Stimulated activated CD4-positive, alpha-beta T cell treated with anti-CD3 and anti-CD28 coated beads, TNF-alpha, amount 100 ng/mL, for 24 hours (primary cell): ENCODE results near the gene LMO3.
"Not testable (repeated sequence)": the region's sequence is repeated elsewhere in the genome, so short reads cannot be mapped to it uniquely, and the experiment has no call there.

Source experiments
- DNase-seq, 3 experiments: peaks; one replicate each; pipeline ENCODE4 v3.0.0-alpha.2; 2020; ENCODE audit warnings: low read depth in 3 of 3

LMO3 gene

GRCh38 chr12:16545836-16546235 lies 60.1 kb downstream of the LMO3 start:
- DNase-seq, result no peak

- no peak for DNase-seq
These were observed 63.4 kb downstream of the LMO3 start for GRCh38 chr12:16542586-16542985.

GRCh38 chr12:16537652-16538051 lies 68.3 kb downstream of the LMO3 start:
- DNase-seq, result not testable (repeated sequence)

GRCh38 chr12:16531621-16532020 lies 74.3 kb downstream of the LMO3 start:
- no peak for DNase-seq

- no peak for DNase-seq
These were observed 75.6 kb downstream of the LMO3 start for GRCh38 chr12:16530268-16530850.

- no peak for DNase-seq
These were observed 79.3 kb downstream of the LMO3 start for GRCh38 chr12:16526693-16527092.

- no peak for DNase-seq
These were observed 81.6 kb downstream of the LMO3 start for GRCh38 chr12:16524378-16524777.

- no peak for DNase-seq
These were observed 82.0 kb downstream of the LMO3 start for GRCh38 chr12:16523951-16524331.

GRCh38 chr12:16523284-16523950 lies 82.5 kb downstream of the LMO3 start:
- DNase-seq, result no peak

DNA sequence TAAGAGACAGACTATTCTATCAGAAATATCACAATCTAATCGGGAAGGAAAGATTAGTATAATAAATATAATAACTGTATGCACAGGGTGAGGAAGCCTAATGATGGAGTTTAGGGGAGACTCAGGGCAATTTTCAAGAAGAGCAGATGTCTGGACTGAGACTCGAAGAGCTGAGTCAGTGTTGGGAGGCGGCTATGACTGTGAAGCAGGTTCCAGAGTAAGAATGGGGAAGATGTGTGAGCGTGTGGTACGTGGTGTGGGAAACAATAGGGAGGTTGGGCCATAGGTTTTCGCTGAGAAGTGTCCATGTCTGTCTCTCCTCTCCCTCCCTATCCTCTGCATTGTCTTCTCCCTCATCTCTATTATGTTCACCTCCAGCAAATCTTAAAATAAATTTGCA lies 85.6 kb downstream of the LMO3 start:
- no peak for DNase-seq

- no peak for DNase-seq
These were observed 90.3 kb downstream of the LMO3 start for GRCh38 chr12:16515666-16516065.

DNA sequence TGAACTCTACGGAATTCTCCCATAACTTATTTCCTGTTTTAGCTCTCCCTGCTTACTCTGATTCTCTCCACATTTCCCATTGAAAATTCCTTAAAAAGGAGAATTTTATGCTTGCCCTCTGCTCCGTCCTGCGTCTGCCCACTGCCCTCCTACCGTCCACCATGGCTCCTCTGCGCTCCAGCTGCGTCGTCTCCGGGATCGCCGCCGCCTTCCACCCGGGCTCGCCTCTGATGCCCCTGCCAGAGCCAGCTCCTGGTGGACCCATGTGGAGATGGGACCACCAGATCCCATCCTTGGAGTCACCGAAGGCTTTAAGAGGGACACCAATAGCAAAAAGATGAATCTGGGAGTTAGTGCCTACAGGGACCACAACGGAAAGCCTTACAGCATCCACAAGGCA lies 92.7 kb downstream of the LMO3 start:
- DNase-seq, result no peak

DNA sequence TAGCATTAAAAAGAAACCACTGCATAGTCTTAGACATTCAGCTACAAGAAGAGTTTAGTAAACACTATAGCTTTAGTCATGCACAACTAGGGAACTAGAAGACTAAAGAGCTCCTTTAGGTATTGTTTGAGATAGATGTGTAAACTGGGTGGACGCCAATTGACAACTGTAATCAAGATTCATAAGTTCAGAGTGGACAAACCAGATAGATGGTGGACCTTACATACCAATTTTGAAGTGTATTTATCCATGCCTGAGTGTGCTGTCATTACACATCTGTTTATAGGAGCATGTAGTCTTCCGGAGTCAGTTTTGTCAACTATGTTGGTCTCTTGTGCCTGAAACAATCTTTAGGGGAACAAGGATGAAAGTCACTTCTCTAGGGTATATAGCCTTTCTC lies 96.6 kb downstream of the LMO3 start:
- DNase-seq, result no peak

GRCh38 chr12:16506394-16506793 lies 99.6 kb downstream of the LMO3 start:
- no peak for DNase-seq

DNA sequence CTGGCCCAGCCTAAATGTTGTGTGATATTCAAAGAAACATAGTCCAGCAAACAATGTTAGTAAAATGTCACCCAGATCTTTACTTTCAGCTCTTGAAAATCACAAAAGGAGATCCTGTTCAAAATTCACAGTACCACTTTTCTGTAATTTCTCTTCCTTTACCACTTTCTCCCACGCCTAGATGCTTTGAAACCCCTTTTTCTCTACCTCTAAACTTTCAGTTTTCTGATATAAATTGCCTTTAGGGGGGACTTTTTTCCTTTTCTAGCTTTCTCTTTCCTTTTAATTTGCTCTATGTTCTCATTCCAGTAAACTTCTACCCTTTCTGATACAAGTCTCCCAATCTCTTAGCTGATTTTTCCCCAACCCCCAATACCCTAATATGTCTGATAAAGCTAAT lies 101.8 kb downstream of the LMO3 start:
- no peak for DNase-seq

DNA sequence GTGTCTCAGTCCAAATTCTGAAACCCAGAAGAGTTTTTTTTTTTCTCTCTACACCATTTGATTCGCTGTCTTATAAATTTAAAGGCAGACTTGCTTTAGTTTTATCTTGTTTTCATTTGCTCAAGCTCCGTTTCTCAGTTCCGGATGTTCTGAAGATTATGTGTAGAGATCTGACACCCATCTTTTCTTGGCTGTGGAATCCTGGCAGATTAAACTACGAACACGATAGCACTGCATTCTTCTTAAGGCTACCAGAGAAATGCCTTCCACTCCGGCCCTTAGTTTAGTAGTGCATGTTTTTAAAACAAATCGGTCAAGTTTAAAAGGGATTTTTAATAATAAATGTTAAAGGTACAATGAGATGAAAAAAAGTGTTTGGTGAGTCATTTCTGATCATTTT lies 106.4 kb downstream of the LMO3 start:
- no peak for DNase-seq
